Prostate gland (tissue), 2 donors: ENCODE results near the gene PKD2L2. TPM values are rescaled to one million over a fixed set of nuclear protein-coding genes. Genes with fewer than 3 reads are reported as not detected.

Experiments used
- DNase-seq: peaks from one replicate; pipeline ENCODE4 v3.0.0-alpha.2; 2019; ENCODE audit warnings: low spot score
- H3K27ac ChIP-seq, 2 donors: fragments of 200-600 bp; sonication (generic); 2 replicates each; pipeline ENCODE4 v1.5.1; 2017 to 2019
- H3K27me3 ChIP-seq: fragments of 200-600 bp; sonication (generic); replicated peaks from 2 replicates; pipeline ENCODE4 v1.5.1; 2019; ENCODE audit not compliant: insufficient read depth
- H3K36me3 ChIP-seq, 2 donors: fragments of 200-600 bp; sonication (generic); 1 replicate in 1 of 2; 2 replicates in 1 of 2; pipeline versions ENCODE4 v1.5.1 to v1.8.1; 2017 to 2019
- H3K4me1 ChIP-seq: fragments of 200-600 bp; sonication (generic); replicated peaks from 2 replicates; pipeline ENCODE4 v1.5.1; 2019
- H3K4me3 ChIP-seq, 2 donors: fragments of 200-600 bp; sonication (generic); 2 replicates each; pipeline ENCODE4 v1.5.1; 2017 to 2019
- H3K9me3 ChIP-seq: fragments of 200-600 bp; sonication (generic); 2 replicates; pipeline ENCODE4 v1.5.1; 2017
- POLR2A ChIP-seq: fragments of 450-650 bp; IDR thresholded peaks from one replicate; pipeline ENCODE4 v1.6.1; 2016; ENCODE audit warnings: antibody characterized with exemption, mild to moderate bottlenecking
- POLR2AphosphoS5 ChIP-seq: sonication (generic); formaldehyde crosslinking; IDR thresholded peaks from one replicate; pipeline ENCODE4 v1.6.1; 2017; ENCODE audit warnings: antibody characterized with exemption
- WGBS: methylation state at CpG from one replicate; pipeline ENCODE4 v1.1.5; 2018; 5-methylcytosine and 5-hydroxymethylcytosine counted together
- intact Hi-C: fragments of 100-400 bp; cut with DNase I; formaldehyde crosslinking; loops from one replicate; pipeline ENCODE4 v1.14.2; 2022
- total RNA-seq, 2 donors: library from RNA; depleted of rRNA; stranded (reverse); fragments of >200 nt; gene quantifications; one replicate each; pipeline ENCODE4 v1.1.0, GENCODE V29; 2016
- TF ChIP-seq, protein P1 (sequence below), 4 experiments: fragments of 200-600 bp in 2 of 4; fragments of 450-650 bp in 2 of 4; sonication (generic) in 2 of 4; IDR thresholded peaks; 1 replicate in 3 of 4; 2 replicates in 1 of 4; pipeline ENCODE4 v1.5.1; 2016 to 2019; ENCODE audit warnings: antibody characterized with exemption in 4 of 4, mild to moderate bottlenecking in 2 of 4, moderate library complexity in 2 of 4

Gene PKD2L2
- total RNA-seq, result under 1 TPM in 1 of 2 donors, not detected in 1; 0.45 TPM

GRCh38 chr5:137888863-137889759 is at the start of gene PKD2L2:
Gene PKD2L2, plus strand, starts transcription at chr5:137889457. Its CDS starts 35 bp downstream, at chr5:137889492.
- peak within 1 kb of the TSS; percentile 24 to 43 for H3K4me3 ChIP-seq
- peak; percentile 67 for DNase-seq
- no peaks in the 10 kb centered on the region for H3K27me3 ChIP-seq
- H3K36me3 ChIP-seq, result no peaks in the 10 kb centered on the region
- intact Hi-C loops, result no loop called here
- H3K9me3 ChIP-seq, result no peaks in the 10 kb centered on the region
- TF ChIP-seq, protein P1, sequence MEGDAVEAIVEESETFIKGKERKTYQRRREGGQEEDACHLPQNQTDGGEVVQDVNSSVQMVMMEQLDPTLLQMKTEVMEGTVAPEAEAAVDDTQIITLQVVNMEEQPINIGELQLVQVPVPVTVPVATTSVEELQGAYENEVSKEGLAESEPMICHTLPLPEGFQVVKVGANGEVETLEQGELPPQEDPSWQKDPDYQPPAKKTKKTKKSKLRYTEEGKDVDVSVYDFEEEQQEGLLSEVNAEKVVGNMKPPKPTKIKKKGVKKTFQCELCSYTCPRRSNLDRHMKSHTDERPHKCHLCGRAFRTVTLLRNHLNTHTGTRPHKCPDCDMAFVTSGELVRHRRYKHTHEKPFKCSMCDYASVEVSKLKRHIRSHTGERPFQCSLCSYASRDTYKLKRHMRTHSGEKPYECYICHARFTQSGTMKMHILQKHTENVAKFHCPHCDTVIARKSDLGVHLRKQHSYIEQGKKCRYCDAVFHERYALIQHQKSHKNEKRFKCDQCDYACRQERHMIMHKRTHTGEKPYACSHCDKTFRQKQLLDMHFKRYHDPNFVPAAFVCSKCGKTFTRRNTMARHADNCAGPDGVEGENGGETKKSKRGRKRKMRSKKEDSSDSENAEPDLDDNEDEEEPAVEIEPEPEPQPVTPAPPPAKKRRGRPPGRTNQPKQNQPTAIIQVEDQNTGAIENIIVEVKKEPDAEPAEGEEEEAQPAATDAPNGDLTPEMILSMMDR (IDR thresholded peaks at IDR 0.05), result peak in 1 of 4 experiments; percentile 23
- peak; percentile 51 for TF ChIP-seq POLR2A
- TF ChIP-seq POLR2AphosphoS5, result peak; percentile 50
- H3K27ac ChIP-seq, result peak within 1 kb of the TSS; percentile 63 to 72
- 13% methylated on average over 48 of the region's 59 CpGs for WGBS
- no peaks in the 10 kb centered on the region for H3K4me1 ChIP-seq

DNA sequence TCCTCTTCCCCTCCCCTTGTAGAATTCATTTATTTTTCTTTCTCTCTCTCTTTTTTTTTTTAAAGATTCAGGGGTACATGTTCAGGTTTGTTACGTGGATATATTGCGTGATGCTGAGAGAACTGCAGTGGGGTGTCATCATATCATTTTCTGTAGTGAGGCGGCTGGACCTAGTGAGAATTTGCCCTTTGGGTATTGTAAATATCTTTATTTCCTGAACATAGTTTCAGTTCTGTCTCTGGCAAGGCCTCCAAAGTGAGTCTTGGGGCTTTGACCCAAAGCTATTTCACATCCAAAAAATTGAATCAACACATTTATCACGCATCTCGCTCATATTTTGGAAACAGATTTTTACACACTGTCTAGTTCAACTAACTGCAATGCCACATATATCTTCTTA is 47.0 kb upstream of the PKD2L2 start:
- Histone ChIP-seq H3K9me3 (no peaks in the 10 kb centered on the region), H3K27ac (no peak overlapping the region), H3K36me3 (no peaks in the 10 kb centered on the region), H3K4me1 (no peaks in the 10 kb centered on the region), H3K4me3 (no peak overlapping the region), H3K27me3 (no peaks in the 10 kb centered on the region)
- TF ChIP-seq POLR2AphosphoS5 (no peak), POLR2A (no peak)
- TF ChIP-seq, protein P1 (IDR thresholded peaks at IDR 0.05), result no peak
- no peak for DNase-seq
- intact Hi-C loops, result no loop called here
- WGBS, result 66% methylated on average over 5 of the region's 5 CpGs

DNA sequence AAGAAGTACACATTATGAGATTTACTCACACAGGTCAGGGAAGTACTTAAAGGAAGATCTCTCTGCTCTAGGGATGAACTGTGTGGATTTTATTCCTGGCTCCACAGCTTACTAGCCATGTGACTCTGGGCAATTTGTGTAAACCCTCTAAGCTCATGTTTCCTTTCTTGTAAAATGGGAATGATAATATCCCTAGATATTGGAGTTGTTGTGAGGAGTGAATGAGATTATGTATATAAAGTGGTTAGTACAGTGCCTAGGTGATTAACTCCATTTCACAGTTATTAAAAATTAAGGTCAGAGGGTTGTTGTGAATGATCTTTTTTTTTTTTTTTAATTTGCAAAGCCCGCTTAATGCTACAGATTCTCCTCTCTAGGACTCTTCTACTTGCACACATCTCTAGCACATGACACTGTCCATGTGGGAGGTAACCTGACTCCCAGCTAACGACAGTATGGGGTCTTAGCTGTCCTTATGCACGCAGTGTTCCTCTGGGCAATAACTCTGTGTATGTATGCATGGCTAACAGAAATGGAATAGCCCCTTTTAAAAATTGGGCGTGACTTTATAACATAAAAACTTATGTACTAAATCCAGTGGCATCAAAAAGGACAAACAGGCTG is 45.5 kb upstream of the PKD2L2 start:
- intact Hi-C loops, result no loop called here
- WGBS, result 58% methylated on average over 4 of the region's 4 CpGs
- no peak for DNase-seq
- TF ChIP-seq POLR2AphosphoS5 (no peak), POLR2A (no peak)
- TF ChIP-seq, protein P1 (IDR thresholded peaks at IDR 0.05), result no peak
- no peak overlapping the region for H3K4me3 ChIP-seq
- no peak overlapping the region for H3K27ac ChIP-seq
- no peaks in the 10 kb centered on the region for H3K36me3 ChIP-seq
- H3K4me1 ChIP-seq, result no peaks in the 10 kb centered on the region
- no peaks in the 10 kb centered on the region for H3K27me3 ChIP-seq
- no peaks in the 10 kb centered on the region for H3K9me3 ChIP-seq

DNA sequence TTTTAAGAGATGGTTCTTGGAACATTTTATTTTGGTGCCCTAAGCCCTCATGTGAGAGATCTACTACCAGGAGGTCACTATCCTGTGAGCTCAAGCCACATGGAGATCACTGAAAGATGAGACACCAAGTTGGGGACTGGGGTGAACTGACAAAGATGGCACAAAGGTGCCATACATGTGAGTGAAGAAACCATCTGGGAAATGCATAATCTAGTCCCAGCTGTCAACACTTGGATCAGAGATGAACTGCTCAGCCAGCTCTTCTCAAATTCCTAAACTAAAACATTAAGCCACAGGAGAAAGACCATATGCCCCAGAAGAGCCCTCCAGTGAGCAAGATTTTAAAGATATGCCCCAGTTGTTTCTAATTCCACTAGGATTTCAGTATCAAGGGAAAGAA is 43.8 kb upstream of the PKD2L2 start:
- no peak overlapping the region for H3K27ac ChIP-seq
- H3K27me3 ChIP-seq, result no peaks in the 10 kb centered on the region
- DNase-seq, result no peak
- intact Hi-C loops, result no loop called here
- TF ChIP-seq POLR2A (no peak), POLR2AphosphoS5 (no peak)
- TF ChIP-seq, protein P1 (IDR thresholded peaks at IDR 0.05), result no peak
- no peak overlapping the region for H3K4me3 ChIP-seq
- H3K36me3 ChIP-seq, result no peaks in the 10 kb centered on the region
- no peaks in the 10 kb centered on the region for H3K9me3 ChIP-seq
- H3K4me1 ChIP-seq, result no peaks in the 10 kb centered on the region
